Measurements from ENCODE around the gene DOK7.

Gene DOK7

GRCh38 chr4:3519468-3520264, 56.6 kb downstream of the DOK7 start:
- Histone ChIP-seq H3K27me3 (ENCODE audit: insufficient read depth, low read length) (no peaks in the 10 kb centered on the region), H3K9ac (ENCODE audit: low read depth, low read length) (no peak overlapping the region), H3K4me3 (ENCODE audit: low read length) (no peak overlapping the region), H3K4me1 (ENCODE audit: insufficient read depth, low read length) (no peaks in the 10 kb centered on the region), H3K36me3 (ENCODE audit: insufficient read depth, low read depth, low read length) (peaks cover 71% of the 10 kb centered on the region), H3K27ac (ENCODE audit: low read length) (no peak overlapping the region), H3K9me3 (ENCODE audit: insufficient read depth, low read depth, low read length) (no peaks in the 10 kb centered on the region)

- Histone ChIP-seq H3K27me3 (ENCODE audit: insufficient read depth, low read length) (no peaks in the 10 kb centered on the region), H3K9me3 (ENCODE audit: insufficient read depth, low read depth, low read length) (no peaks in the 10 kb centered on the region), H3K27ac (ENCODE audit: low read length) (no peak overlapping the region), H3K4me1 (ENCODE audit: insufficient read depth, low read length) (no peaks in the 10 kb centered on the region), H3K36me3 (ENCODE audit: insufficient read depth, low read depth, low read length) (peaks cover 77% of the 10 kb centered on the region), H3K4me3 (ENCODE audit: low read length) (no peak overlapping the region), H3K9ac (ENCODE audit: low read depth, low read length) (no peak overlapping the region)
These were observed 57.2 kb downstream of the DOK7 start for GRCh38 chr4:3520276-3520675.

GRCh38 chr4:3520796-3521600, 57.9 kb downstream of the DOK7 start:
- H3K36me3 ChIP-seq (ENCODE audit: insufficient read depth, low read depth, low read length): peaks cover 80% of the 10 kb centered on the region
- H3K27me3 ChIP-seq (ENCODE audit: insufficient read depth, low read length): no peaks in the 10 kb centered on the region
- no peak overlapping the region for H3K9ac ChIP-seq (ENCODE audit: low read depth, low read length)
- no peak overlapping the region for H3K4me3 ChIP-seq (ENCODE audit: low read length)
- H3K27ac ChIP-seq (ENCODE audit: low read length): no peak overlapping the region
- no peaks in the 10 kb centered on the region for H3K9me3 ChIP-seq (ENCODE audit: insufficient read depth, low read depth, low read length)
- H3K4me1 ChIP-seq (ENCODE audit: insufficient read depth, low read length): no peaks in the 10 kb centered on the region

DNA sequence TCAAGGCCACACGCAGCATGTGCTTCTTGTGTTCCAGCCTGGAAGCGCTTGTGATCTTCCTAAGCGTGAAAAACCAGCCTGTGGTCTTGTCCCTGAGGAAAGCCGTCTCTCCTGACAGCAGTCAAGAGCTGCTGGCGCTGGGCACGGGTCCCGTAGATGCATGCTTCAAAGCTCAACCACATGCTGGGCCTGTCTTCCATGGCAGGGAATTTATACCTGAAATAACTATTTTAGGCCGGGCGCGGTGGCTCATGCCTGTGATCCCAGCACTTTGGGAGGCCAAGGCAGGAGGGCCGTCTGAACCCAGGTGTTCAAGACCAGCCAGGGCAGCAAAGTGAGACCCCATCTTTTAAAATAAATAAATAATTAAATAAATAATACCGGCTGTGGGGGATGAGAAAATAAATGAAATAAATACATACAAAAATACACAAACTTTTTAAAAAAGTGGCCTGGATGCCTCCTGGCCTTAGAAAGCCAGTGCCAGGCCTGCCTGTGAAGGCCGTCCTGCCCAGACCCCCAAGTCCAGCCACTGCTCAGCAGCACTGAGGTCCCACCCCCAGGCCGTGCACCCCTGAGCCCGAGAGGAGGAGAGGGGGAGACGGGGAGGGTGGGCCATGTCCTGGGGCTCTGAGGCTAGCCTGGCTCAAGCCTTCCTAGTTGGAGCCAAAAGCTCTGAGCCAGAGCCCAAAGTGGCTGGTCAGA, 58.7 kb downstream of the DOK7 start:
- H3K36me3 ChIP-seq (ENCODE audit: insufficient read depth, low read depth, low read length): peaks cover 72% of the 10 kb centered on the region
- H3K4me3 ChIP-seq (ENCODE audit: low read length): no peak overlapping the region
- no peaks in the 10 kb centered on the region for H3K27me3 ChIP-seq (ENCODE audit: insufficient read depth, low read length)
- H3K4me1 ChIP-seq (ENCODE audit: insufficient read depth, low read length): no peaks in the 10 kb centered on the region
- H3K27ac ChIP-seq (ENCODE audit: low read length): no peak overlapping the region
- no peak overlapping the region for H3K9ac ChIP-seq (ENCODE audit: low read depth, low read length)
- no peaks in the 10 kb centered on the region for H3K9me3 ChIP-seq (ENCODE audit: insufficient read depth, low read depth, low read length)

GRCh38 chr4:3522326-3522640, 59.2 kb downstream of the DOK7 start:
- no peaks in the 10 kb centered on the region for H3K27me3 ChIP-seq (ENCODE audit: insufficient read depth, low read length)
- no peak overlapping the region for H3K4me3 ChIP-seq (ENCODE audit: low read length)
- H3K9me3 ChIP-seq (ENCODE audit: insufficient read depth, low read depth, low read length): no peaks in the 10 kb centered on the region
- no peak overlapping the region for H3K9ac ChIP-seq (ENCODE audit: low read depth, low read length)
- no peak overlapping the region for H3K27ac ChIP-seq (ENCODE audit: low read length)
- peaks cover 67% of the 10 kb centered on the region for H3K36me3 ChIP-seq (ENCODE audit: insufficient read depth, low read depth, low read length)
- no peaks in the 10 kb centered on the region for H3K4me1 ChIP-seq (ENCODE audit: insufficient read depth, low read length)

- Histone ChIP-seq H3K27me3 (ENCODE audit: insufficient read depth, low read length) (no peaks in the 10 kb centered on the region), H3K4me1 (ENCODE audit: insufficient read depth, low read length) (no peaks in the 10 kb centered on the region), H3K9ac (ENCODE audit: low read depth, low read length) (no peak overlapping the region), H3K4me3 (ENCODE audit: low read length) (no peak overlapping the region), H3K27ac (ENCODE audit: low read length) (no peak overlapping the region), H3K36me3 (ENCODE audit: insufficient read depth, low read depth, low read length) (peaks cover 63% of the 10 kb centered on the region), H3K9me3 (ENCODE audit: insufficient read depth, low read depth, low read length) (no peaks in the 10 kb centered on the region)
These were observed 59.5 kb downstream of the DOK7 start for GRCh38 chr4:3522651-3523050.

- Histone ChIP-seq H3K9ac (ENCODE audit: low read depth, low read length) (no peak overlapping the region), H3K4me1 (ENCODE audit: insufficient read depth, low read length) (no peaks in the 10 kb centered on the region), H3K36me3 (ENCODE audit: insufficient read depth, low read depth, low read length) (peaks cover 58% of the 10 kb centered on the region), H3K27ac (ENCODE audit: low read length) (no peak overlapping the region), H3K27me3 (ENCODE audit: insufficient read depth, low read length) (no peaks in the 10 kb centered on the region), H3K9me3 (ENCODE audit: insufficient read depth, low read depth, low read length) (no peaks in the 10 kb centered on the region), H3K4me3 (ENCODE audit: low read length) (no peak overlapping the region)
These were observed 60.1 kb downstream of the DOK7 start for GRCh38 chr4:3523146-3523627.

DNA sequence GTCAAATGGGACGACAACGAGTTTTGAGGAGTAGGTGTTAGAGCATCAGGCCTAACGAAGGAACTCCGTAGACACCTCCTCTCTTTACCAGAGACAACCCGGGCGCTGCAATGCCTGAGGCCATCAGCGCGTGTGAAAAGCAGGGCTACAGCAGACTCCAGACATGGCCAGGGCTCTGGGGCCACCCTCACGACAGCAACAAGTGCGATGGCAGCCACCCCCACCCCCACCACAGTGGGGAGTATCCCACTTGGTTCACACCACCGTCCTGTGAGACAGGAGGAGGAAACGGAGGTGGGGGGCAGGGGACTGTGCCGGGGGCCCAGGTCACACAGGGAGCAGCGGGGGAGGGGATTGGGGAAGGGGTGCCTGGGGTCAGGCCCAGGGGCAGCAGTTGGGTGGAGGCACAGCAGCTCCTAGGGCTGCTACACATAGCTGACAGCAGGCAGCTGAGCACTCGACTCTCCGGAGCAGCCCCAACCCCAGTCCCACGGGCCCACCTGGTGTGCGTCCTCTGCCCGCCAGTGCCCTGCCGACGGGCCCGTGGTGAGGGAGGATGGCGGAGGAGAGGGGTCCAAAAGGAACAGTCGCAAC, 60.6 kb downstream of the DOK7 start:
- no peaks in the 10 kb centered on the region for H3K27me3 ChIP-seq (ENCODE audit: insufficient read depth, low read length)
- H3K27ac ChIP-seq (ENCODE audit: low read length): no peak overlapping the region
- no peak overlapping the region for H3K9ac ChIP-seq (ENCODE audit: low read depth, low read length)
- H3K36me3 ChIP-seq (ENCODE audit: insufficient read depth, low read depth, low read length): peaks cover 57% of the 10 kb centered on the region
- H3K9me3 ChIP-seq (ENCODE audit: insufficient read depth, low read depth, low read length): no peaks in the 10 kb centered on the region
- H3K4me1 ChIP-seq (ENCODE audit: insufficient read depth, low read length): no peaks in the 10 kb centered on the region
- no peak overlapping the region for H3K4me3 ChIP-seq (ENCODE audit: low read length)

DNA sequence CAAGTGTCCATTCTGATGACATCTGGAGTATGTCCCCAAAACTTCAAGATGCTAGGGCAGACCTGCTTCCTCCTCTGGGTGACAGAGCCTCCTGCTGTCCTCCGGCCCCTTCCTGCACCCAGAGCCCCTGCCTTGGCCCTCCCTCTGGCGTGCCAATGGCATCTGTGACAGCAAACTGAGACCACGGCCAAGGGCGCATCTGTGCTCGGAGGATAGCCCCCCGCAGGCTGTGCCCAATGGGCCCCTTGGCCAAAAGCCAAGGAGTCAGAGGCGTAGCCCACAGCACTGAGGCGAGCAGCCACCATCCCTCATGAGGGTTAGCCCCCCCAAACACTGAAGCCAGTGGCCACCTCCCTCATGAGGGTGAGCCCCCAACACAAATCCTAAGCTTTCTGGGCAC, 61.2 kb downstream of the DOK7 start:
- Histone ChIP-seq H3K9me3 (ENCODE audit: insufficient read depth, low read depth, low read length) (no peaks in the 10 kb centered on the region), H3K9ac (ENCODE audit: low read depth, low read length) (no peak overlapping the region), H3K27me3 (ENCODE audit: insufficient read depth, low read length) (no peaks in the 10 kb centered on the region), H3K4me3 (ENCODE audit: low read length) (no peak overlapping the region), H3K36me3 (ENCODE audit: insufficient read depth, low read depth, low read length) (peaks cover 55% of the 10 kb centered on the region), H3K4me1 (ENCODE audit: insufficient read depth, low read length) (no peaks in the 10 kb centered on the region), H3K27ac (ENCODE audit: low read length) (no peak overlapping the region)

GRCh38 chr4:3524920-3525319, 61.8 kb downstream of the DOK7 start:
- H3K9me3 ChIP-seq (ENCODE audit: insufficient read depth, low read depth, low read length): no peaks in the 10 kb centered on the region
- H3K4me3 ChIP-seq (ENCODE audit: low read length): no peak overlapping the region
- peaks cover 55% of the 10 kb centered on the region for H3K36me3 ChIP-seq (ENCODE audit: insufficient read depth, low read depth, low read length)
- no peaks in the 10 kb centered on the region for H3K27me3 ChIP-seq (ENCODE audit: insufficient read depth, low read length)
- no peak overlapping the region for H3K27ac ChIP-seq (ENCODE audit: low read length)
- no peak overlapping the region for H3K9ac ChIP-seq (ENCODE audit: low read depth, low read length)
- no peaks in the 10 kb centered on the region for H3K4me1 ChIP-seq (ENCODE audit: insufficient read depth, low read length)

DNA sequence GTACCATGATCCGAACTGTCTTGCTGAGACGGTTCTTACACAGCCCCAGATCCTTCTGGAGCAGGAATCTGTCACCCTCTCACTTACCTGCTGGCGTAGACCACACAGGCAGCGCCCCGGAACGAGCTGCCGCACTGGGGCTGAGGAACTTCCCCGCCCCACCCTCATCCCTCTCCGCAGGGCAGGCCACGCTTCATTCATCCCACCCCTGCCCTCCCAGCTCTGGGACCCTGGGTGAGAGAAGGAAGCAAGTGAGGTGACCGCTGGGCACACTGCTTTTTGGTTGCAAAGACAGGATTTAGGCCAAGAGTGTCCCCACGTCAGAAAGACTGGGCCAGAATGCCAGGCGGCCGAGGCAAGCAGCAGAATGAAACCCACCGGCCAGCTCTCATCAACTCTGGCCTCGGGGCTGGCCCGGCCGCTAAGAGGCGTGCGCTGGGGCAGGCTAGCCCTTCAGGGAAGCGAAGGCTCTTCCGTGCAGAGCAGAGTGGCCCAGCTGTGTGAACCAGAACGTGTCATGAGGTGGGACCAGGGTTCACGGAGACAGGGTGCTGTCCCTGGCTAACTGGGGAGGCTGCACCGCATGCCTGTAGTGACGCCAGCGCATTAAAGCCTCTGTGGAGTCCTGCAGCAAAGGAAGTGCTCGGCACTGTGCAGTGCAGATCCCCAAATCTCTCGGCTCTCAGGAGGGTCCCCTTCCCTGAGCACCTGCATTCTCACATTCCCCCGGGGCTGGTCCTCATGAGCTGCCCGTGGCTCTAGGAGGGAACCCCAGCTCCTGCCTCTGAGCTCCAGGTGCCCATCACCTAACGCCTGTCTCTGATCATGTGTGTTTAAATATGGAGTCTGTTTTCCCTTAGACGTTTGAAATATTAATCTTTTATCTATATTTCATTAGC, 62.7 kb downstream of the DOK7 start:
- Histone ChIP-seq H3K36me3 (ENCODE audit: insufficient read depth, low read depth, low read length) (peaks cover 48% of the 10 kb centered on the region), H3K27ac (ENCODE audit: low read length) (no peak overlapping the region), H3K4me1 (ENCODE audit: insufficient read depth, low read length) (no peaks in the 10 kb centered on the region), H3K27me3 (ENCODE audit: insufficient read depth, low read length) (no peaks in the 10 kb centered on the region), H3K9me3 (ENCODE audit: insufficient read depth, low read depth, low read length) (no peaks in the 10 kb centered on the region), H3K9ac (ENCODE audit: low read depth, low read length) (no peak overlapping the region), H3K4me3 (ENCODE audit: low read length) (no peak overlapping the region)
